Measurements from ENCODE around the gene OPRM1.
"Not testable (repeated sequence)": the region's sequence is repeated elsewhere in the genome, so short reads cannot be mapped to it uniquely, and the experiment has no call there.

Gene OPRM1

GRCh38 chr6:154213782-154214181 is 174.7 kb downstream of the OPRM1 start:
- DNase-seq: no peak

DNA sequence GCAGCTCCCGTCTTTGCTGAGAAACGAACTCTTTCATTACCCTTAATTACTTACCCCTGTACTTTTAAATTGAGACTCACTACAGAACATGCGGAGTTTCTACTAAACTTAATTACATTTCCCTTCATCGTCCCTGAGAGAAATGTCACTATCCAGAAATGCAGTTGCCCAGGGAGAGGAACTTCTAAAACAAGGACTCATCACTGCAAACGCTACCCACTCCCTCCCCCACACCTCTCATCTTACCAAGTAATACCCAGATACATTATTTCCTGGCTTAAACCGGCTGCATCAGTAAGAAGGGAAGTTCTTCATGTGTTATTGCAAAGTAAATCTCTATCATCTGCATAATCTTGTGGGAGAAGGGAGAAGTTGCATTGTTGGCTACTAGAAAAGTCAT is 179.3 kb downstream of the OPRM1 start:
- DNase-seq: no peak

GRCh38 chr6:154218787-154219186 is 179.7 kb downstream of the OPRM1 start:
- DNase-seq: no peak

DNA sequence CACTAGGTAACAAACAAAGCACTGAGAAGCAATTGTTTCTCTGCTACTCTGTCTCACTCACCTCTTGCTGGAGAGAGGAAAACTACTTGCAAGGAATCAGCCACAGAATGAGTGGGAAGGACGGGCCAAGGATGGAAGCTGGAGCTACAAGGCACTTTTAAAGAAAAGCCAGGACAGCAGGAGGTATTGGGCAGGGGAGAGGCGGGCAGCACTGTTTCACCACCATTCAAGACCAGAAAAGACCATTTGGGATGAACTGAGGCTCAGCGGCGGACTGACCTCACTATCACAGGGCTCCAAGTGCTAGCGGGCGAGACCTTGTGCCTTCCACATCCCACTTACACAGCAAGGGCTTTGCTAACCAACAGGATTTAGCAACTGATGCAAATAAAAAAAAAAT is 180.2 kb downstream of the OPRM1 start:
- no peak for DNase-seq

DNA sequence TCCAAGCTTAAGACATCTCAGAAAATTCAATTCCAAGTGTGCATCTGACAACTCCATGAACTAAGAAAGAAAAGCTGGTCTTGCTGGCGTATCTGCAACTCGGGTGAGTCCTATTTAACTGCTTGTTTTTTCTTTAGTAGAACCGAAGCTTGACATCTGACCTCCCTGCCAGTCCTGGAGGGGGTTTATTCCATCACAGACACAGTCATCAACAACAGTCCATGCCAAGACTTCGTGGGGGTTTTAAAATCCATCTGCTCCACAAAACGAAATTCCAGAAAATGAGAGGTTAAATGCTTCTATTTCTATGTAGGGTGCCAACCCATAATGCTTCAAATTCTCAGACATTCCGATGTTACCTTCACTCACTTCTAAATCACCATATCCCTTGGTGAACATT is 183.7 kb downstream of the OPRM1 start:
- no peak for DNase-seq

- DNase-seq: no peak
Measured at GRCh38 chr6:154223296-154223695, 184.3 kb downstream of the OPRM1 start.

DNA sequence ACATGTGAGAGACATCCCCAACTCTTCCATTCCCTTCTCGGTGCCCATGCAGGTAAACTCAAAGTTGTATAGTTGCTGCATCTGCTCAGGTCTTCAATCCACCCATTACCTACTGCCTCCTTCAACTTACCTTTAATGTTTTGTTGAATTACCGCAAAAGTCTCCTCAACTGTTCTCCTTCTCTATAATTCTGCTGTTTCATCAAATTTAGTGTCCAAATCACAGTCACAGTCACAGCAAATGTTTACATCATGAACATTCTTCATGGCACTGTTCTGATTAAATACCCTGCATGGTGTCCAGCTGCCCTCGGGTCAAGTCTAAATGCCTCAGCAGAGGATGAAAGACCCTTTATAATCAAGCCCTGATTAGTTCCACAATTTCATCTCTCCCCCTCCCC is 187.4 kb downstream of the OPRM1 start:
- no peak for DNase-seq

DNA sequence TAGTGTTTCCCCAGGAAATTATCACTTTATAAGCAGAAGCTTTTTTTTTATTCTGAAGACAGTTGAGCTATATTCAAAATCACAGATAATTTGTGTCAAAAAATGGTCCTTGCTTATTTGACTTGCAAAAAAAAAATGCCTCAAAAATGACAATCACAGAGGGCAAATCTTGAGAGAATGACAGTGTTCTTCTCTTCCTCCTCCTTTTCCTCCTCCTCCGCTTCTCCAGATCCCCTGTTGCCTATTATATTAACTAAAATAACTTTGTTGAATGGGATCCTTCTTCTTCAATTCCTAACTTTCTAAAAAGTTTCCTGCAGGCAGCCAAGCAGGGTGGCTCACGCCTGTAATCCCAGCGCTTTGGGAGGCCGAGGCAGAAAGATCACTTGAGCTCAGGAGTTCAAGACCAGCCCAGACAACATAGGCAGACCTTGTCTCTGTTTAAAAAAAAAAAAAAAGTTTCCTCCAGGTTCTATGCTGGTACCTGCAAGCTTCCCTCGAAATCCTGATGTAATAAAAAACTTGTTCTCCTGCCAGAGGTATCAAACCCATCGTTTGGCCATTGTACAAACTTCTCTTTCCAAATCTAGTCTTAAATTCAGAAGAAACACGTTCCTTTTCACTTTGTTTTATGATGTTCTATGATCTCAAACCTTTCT is 189.0 kb downstream of the OPRM1 start:
- no peak for DNase-seq

- no peak for DNase-seq
Measured at GRCh38 chr6:154228521-154228905, 189.5 kb downstream of the OPRM1 start.

DNA sequence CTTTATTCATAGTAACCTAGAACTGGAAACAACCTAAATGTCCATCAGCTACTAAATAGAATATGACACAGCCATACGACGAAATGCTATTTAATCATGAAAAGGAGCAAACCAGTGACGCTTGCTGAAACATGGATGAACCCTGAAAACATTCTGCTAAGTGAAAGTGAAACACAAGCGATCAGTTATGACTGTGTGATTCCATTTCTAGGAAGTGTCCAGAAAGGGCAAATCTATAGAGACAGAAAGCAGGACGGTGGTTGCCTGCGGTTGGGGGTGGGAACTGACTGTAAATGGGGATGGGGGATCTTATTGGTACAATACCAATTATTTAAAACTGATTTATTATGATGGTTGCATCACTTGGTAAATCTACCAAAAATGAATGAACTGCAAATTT is 190.7 kb downstream of the OPRM1 start:
- no peak for DNase-seq

- no peak for DNase-seq
Measured at GRCh38 chr6:154230393-154230792, 191.4 kb downstream of the OPRM1 start.

DNA sequence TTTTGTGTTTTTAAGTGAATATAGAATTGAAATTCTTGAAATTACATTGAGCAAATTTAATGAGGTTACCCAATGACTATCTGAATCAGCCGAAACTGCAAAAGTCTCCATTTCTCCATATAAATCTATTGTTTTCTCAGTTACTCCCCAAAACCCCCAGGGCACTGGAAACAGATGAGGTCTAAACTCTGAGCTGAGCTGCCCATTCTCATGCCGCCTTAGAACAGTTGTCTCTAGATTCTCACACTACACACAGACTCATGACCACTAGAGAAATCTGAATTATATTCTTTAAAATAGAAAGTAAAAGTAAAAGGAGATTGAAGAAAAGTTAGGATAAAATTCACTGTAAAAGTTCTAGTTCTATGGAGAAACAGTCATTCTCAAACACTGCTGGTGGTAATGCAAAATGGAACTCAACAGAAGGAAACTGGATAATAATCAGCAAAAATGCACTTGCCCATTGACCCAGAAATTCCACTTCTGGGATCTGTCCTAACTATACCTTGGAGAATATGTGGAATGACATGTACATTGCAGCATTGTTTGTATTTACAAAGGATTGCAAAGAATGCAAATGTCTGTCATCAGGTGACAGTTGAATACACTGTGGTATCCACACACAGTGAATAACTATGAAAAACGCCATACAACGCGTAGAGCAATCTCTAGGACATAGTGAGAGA is 192.0 kb downstream of the OPRM1 start:
- DNase-seq: no peak

DNA sequence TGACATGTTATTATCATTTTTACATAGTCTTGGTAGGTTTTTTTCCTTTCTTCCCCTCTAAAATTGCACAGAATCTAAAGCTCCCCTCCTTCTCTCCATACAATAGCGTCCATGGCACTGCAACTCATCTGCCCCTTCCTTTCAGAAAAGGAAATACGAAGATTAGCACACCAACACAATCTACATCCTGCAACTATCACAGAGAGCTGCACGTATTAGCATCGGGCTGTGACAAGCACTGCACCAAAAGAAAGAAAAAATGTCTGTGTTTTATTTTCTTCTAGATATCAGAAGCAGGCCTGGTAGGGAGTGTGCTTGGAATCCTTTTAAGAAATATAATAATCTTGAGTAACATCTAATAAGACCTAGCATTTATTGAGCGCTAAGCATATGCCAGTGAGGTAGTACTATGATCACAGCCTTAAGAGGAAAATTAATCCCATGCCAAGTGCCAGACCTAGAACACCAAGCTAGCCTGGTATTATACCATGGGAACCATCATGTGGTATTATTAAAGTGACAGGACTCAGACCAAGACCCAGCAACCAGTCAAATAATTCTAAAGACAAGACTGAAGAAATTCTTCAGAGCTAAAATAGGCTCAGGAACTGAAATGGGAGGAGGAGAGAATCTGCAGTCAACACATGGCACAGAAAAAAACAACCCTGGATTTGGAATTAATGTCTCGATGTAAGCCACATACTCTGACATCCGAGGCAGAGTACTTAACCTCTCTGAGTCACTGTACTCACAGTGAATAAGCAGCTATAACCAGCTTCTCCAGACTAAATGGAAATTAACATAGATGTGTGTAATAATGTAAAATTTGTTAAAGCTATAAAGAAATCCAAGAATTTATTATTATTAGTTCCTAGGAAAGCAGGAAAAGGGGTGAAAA is 193.2 kb downstream of the OPRM1 start:
- no peak for DNase-seq

DNA sequence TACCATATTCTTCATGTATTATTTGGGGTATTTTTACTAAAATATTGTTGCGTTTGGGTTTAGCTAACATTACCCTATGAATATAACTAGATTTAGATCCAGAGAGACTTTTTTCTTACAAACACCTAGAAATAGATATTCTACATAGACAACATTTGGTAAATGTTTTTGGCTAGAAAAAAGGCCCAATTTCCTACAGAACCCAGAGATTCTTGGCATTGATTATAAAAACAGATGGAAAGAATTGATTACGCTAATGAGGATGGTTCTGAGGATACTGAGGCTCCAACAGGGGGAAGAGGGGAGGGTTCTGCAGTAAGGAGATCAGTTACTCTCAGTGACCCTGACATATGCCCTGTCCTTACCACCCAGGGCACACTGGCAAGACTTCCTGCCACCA is 194.3 kb downstream of the OPRM1 start:
- DNase-seq: no peak

- no peak for DNase-seq
Measured at GRCh38 chr6:154234019-154234772, 195.2 kb downstream of the OPRM1 start.

DNA sequence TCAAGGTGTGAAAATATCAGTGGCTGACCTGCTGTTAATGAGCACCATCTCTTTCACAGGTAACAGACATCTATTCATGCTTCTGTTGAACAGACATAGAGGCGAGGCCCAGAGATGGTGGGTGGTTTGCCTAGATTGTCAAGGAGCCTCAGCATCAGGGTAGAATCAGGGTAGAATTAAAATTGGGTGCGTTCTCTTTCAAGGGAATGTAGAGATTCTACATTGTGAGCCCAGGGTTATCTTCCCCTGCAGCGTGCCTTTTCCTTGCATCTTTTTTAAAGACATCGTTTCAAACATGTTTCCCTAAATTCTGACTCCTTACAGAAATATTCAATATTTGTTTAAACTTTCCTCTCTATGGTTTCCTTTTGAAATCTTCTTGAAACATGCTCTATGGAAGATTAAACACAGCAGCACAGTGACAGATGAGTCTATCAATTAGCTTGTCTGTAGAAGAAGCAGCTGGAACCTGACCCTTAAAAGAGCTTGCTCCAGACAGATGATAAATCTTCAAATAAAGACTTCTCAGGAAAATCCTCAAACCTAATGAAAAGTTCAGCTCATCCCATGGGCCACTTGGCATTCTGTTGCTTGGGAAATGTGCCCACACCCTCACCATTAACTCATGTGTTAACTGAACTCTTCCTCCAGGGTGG is 197.7 kb downstream of the OPRM1 start:
- no peak for DNase-seq

GRCh38 chr6:154238831-154239230 is 199.8 kb downstream of the OPRM1 start:
- DNase-seq: no peak

GRCh38 chr6:154239392-154239791 is 200.4 kb downstream of the OPRM1 start:
- DNase-seq: no peak

DNA sequence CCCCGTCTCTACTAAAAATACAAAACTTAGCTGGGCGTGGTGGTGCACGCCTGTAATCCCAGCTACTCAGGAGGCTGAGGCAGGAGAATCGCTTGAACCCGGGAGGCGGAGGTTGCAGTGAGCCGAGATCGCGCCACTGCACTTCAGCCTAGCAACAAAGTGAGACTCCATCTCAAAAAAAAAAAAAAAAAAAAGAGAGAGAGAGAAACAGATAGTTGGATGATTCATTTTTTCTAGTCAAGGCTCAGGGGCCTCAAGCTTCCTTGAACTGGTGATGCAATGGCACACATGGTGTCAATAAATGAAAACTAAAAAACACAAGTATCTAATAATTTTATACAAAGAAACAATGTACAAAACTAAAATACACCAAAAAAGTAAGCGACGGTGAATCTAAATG is 202.0 kb downstream of the OPRM1 start:
- not testable (repeated sequence) for DNase-seq

- DNase-seq: no peak
Measured at GRCh38 chr6:154241581-154241980, 202.5 kb downstream of the OPRM1 start.

DNA sequence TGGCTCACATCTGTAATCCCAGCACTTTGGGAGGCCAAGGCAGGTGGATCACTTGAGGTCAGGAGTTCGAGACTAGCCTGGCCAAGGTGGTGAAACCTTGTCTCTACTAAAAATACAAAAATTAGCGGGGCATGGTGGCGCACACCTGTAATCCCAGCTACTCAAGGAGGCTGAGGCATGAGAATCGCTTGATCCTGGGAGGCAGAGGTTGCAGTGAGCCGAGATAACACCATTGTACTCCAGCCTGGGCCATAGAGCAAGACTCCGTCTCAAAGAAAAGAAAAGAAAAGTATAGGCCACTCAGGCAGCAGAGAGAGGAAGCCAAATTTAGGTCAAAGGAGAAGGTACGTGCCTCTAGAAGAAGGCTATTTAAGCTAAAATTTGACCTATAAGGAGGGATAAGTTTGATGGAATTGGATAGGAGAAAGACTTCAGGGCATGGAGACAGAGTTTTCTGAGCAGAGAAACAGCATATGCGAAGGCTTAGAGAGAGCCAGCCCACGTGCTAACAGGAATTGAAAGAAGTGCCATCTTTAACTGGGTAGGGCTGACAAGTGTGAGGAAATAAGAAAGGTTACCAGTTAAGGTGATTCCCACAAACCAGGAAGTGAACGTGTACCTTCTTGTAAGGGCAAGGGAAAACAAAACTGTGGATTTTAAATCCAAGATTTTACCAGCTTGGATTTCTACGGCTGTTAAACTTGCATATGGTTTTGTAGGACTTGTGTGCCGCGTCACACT is 203.7 kb downstream of the OPRM1 start:
- no peak for DNase-seq
